GM21360 (cell line): ENCODE data around the gene CIC.

ENCODE experiments used
- ATAC-seq: cut with Tn5 transposase; IDR thresholded peaks from one replicate; pipeline ENCODE4 v1.9.1; 2021; ENCODE audit warnings: mild to moderate bottlenecking, moderate library complexity; ENCODE audit not compliant: unreplicated experiment

Gene CIC

GRCh38 chr19:42286349-42287016 lies 17.4 kb downstream of the CIC start:
- no peak for ATAC-seq

- no peak for ATAC-seq
Measured at GRCh38 chr19:42287017-42287826, 18.2 kb downstream of the CIC start.

- no peak for ATAC-seq
Measured at GRCh38 chr19:42287827-42288107, 18.7 kb downstream of the CIC start.

GRCh38 chr19:42288387-42288786 lies 19.3 kb downstream of the CIC start:
- no peak for ATAC-seq

GRCh38 chr19:42288881-42289555 lies 20.0 kb downstream of the CIC start:
- no peak for ATAC-seq

GRCh38 chr19:42289556-42290041 lies 20.5 kb downstream of the CIC start:
- ATAC-seq: no peak

- no peak for ATAC-seq
Measured at GRCh38 chr19:42290136-42290522, 21.1 kb downstream of the CIC start.

- no peak for ATAC-seq
Measured at GRCh38 chr19:42290523-42291434, 21.7 kb downstream of the CIC start.

GRCh38 chr19:42291435-42291810 lies 22.4 kb downstream of the CIC start:
- no peak for ATAC-seq

- no peak for ATAC-seq
Measured at GRCh38 chr19:42292042-42292960, 23.2 kb downstream of the CIC start.

GRCh38 chr19:42292963-42293362 lies 23.9 kb downstream of the CIC start:
- ATAC-seq: no peak

GRCh38 chr19:42293540-42293939 lies 24.5 kb downstream of the CIC start:
- no peak for ATAC-seq

GRCh38 chr19:42293948-42294347 lies 24.9 kb downstream of the CIC start:
- no peak for ATAC-seq

GRCh38 chr19:42294471-42295137 lies 25.6 kb downstream of the CIC start:
- ATAC-seq: no peak

GRCh38 chr19:42295342-42295741 lies 26.3 kb downstream of the CIC start:
- no peak for ATAC-seq

GRCh38 chr19:42295831-42296525 lies 26.9 kb downstream of the CIC start:
- no peak for ATAC-seq

GRCh38 chr19:42297039-42297438 lies 28.0 kb downstream of the CIC start:
- ATAC-seq: no peak

GRCh38 chr19:42301646-42302203 lies 32.7 kb downstream of the CIC start, which contains the start of gene PRR19:
Gene PRR19 (plus strand): TSS chr19:42302132. CDS start chr19:42309585, 7,453 bp downstream.
- no peak for ATAC-seq
